Stimulated activated naive B cell treated with anti-CD40 and anti-IgM and Interleukin-4, amounts not matched to agents 10 μg/mL and 1 μg/mL and 100 μg/mL, for 72 hours (primary cell): ENCODE measurements around the gene LPIN1.

Experiments
- ATAC-seq, 2 donors: fragments of 150-1000 bp; cut with Tn5 transposase; replicated peaks; 2 replicates each; pipeline ENCODE4 v1.10.0; 2021; ENCODE audit warnings: moderate library complexity in 1 of 2
- DNase-seq: peaks from one replicate; pipeline ENCODE4 v3.0.0; 2021
- H3K27ac Mint-ChIP-seq: one replicate; pipeline ENCODE4 v1.8.0; 2022; ENCODE audit warnings: mild to moderate bottlenecking, mixed read lengths
- H3K27me3 Mint-ChIP-seq, 2 donors: one replicate each; pipeline ENCODE4 v1.8.0; 2022; ENCODE audit warnings: mixed read lengths in 2 of 2
- H3K36me3 Mint-ChIP-seq, 2 donors: one replicate each; pipeline ENCODE4 v1.8.0; 2022; ENCODE audit warnings: mixed read lengths in 2 of 2, mild to moderate bottlenecking in 1 of 2
- H3K4me1 Mint-ChIP-seq, 2 donors: one replicate each; pipeline ENCODE4 v1.8.0; 2022; ENCODE audit warnings: mixed read lengths in 2 of 2, mild to moderate bottlenecking in 1 of 2
- H3K4me3 Mint-ChIP-seq, 2 donors: one replicate each; pipeline ENCODE4 v1.8.0; 2022; ENCODE audit warnings: mild to moderate bottlenecking in 2 of 2, mixed read lengths in 2 of 2, moderate library complexity in 1 of 2
- H3K9me3 Mint-ChIP-seq, 2 donors: one replicate each; pipeline ENCODE4 v1.8.0; 2022; ENCODE audit warnings: mixed read lengths in 2 of 2, mild to moderate bottlenecking in 1 of 2

The LPIN1 gene

GRCh38 chr2:11710210-11710609 lies 36.2 kb upstream of the LPIN1 start:
- peaks cover 0 to 2% of the 10 kb centered on the region in 2 donors for H3K9me3 Mint-ChIP-seq
- no peak for DNase-seq
- peaks cover 3 to 5% of the 10 kb centered on the region in 2 donors for H3K4me1 Mint-ChIP-seq
- H3K36me3 Mint-ChIP-seq: peaks cover 0 to 2% of the 10 kb centered on the region in 2 donors
- no peak for ATAC-seq
- H3K27ac Mint-ChIP-seq: no peak overlapping the region
- peaks cover 4 to 14% of the 10 kb centered on the region in 2 donors for H3K27me3 Mint-ChIP-seq
- H3K4me3 Mint-ChIP-seq: no peak overlapping the region

GRCh38 chr2:11710632-11711353 lies 35.6 kb upstream of the LPIN1 start:
- H3K27ac Mint-ChIP-seq: no peak overlapping the region
- H3K4me1 Mint-ChIP-seq: peaks cover 0 to 2% of the 10 kb centered on the region in 2 donors
- H3K9me3 Mint-ChIP-seq: peaks cover 0 to 2% of the 10 kb centered on the region in 2 donors
- no peak for DNase-seq
- H3K4me3 Mint-ChIP-seq: no peak overlapping the region
- peaks cover 0 to 2% of the 10 kb centered on the region in 2 donors for H3K36me3 Mint-ChIP-seq
- H3K27me3 Mint-ChIP-seq: peaks cover 4 to 14% of the 10 kb centered on the region in 2 donors
- ATAC-seq: no peak

GRCh38 chr2:11711354-11711716 lies 35.1 kb upstream of the LPIN1 start:
- no peak overlapping the region for H3K4me3 Mint-ChIP-seq
- H3K36me3 Mint-ChIP-seq: peaks cover 0 to 2% of the 10 kb centered on the region in 2 donors
- H3K27me3 Mint-ChIP-seq: peaks cover 4 to 16% of the 10 kb centered on the region in 2 donors
- peaks cover 0 to 2% of the 10 kb centered on the region in 2 donors for H3K9me3 Mint-ChIP-seq
- no peak overlapping the region for H3K27ac Mint-ChIP-seq
- H3K4me1 Mint-ChIP-seq: peaks cover 2 to 3% of the 10 kb centered on the region in 2 donors
- DNase-seq: no peak
- ATAC-seq: no peak

GRCh38 chr2:11711751-11712150 lies 34.7 kb upstream of the LPIN1 start:
- no peak for DNase-seq
- Mint-ChIP-seq H3K27ac (no peak overlapping the region), H3K27me3 (peaks cover 4 to 18% of the 10 kb centered on the region in 2 donors)

GRCh38 chr2:11712866-11713265 lies 33.6 kb upstream of the LPIN1 start:
- peaks cover 0 to 2% of the 10 kb centered on the region in 2 donors for H3K36me3 Mint-ChIP-seq
- H3K4me3 Mint-ChIP-seq: no peak overlapping the region
- H3K27me3 Mint-ChIP-seq: peaks cover 4 to 12% of the 10 kb centered on the region in 2 donors
- H3K27ac Mint-ChIP-seq: no peak overlapping the region
- DNase-seq: no peak
- ATAC-seq: no peak
- H3K9me3 Mint-ChIP-seq: peaks cover 0 to 2% of the 10 kb centered on the region in 2 donors
- peaks cover 13 to 15% of the 10 kb centered on the region in 2 donors for H3K4me1 Mint-ChIP-seq

More at GRCh38 chr2:11711751-11712150, 34.7 kb upstream of the LPIN1 start:
- Mint-ChIP-seq H3K9me3 (peaks cover 0 to 2% of the 10 kb centered on the region in 2 donors), H3K36me3 (peaks cover 0 to 2% of the 10 kb centered on the region in 2 donors), H3K4me1 (peaks cover 6 to 7% of the 10 kb centered on the region in 2 donors), H3K4me3 (no peak overlapping the region)
- no peak for ATAC-seq

- no peak for ATAC-seq
- no peak for DNase-seq
- peaks cover 14 to 18% of the 10 kb centered on the region in 2 donors for H3K4me1 Mint-ChIP-seq
- no peaks in the 10 kb centered on the region for H3K9me3 Mint-ChIP-seq
- no peak overlapping the region for H3K27ac Mint-ChIP-seq
- H3K4me3 Mint-ChIP-seq: no peak overlapping the region
- no peaks in the 10 kb centered on the region for H3K36me3 Mint-ChIP-seq
- peaks cover 4 to 12% of the 10 kb centered on the region in 2 donors for H3K27me3 Mint-ChIP-seq
These were observed 32.6 kb upstream of the LPIN1 start for GRCh38 chr2:11713815-11714214.

GRCh38 chr2:11715987-11716652 lies 30.3 kb upstream of the LPIN1 start:
- H3K4me3 Mint-ChIP-seq: no peak overlapping the region
- H3K27ac Mint-ChIP-seq: no peak overlapping the region
- peaks cover 4 to 23% of the 10 kb centered on the region in 2 donors for H3K27me3 Mint-ChIP-seq
- DNase-seq (no peak), ATAC-seq (no peak)
- H3K9me3 Mint-ChIP-seq: no peaks in the 10 kb centered on the region
- no peaks in the 10 kb centered on the region for H3K36me3 Mint-ChIP-seq
- H3K4me1 Mint-ChIP-seq: peaks cover 16 to 29% of the 10 kb centered on the region in 2 donors

GRCh38 chr2:11716689-11717321 lies 29.6 kb upstream of the LPIN1 start:
- no peaks in the 10 kb centered on the region for H3K9me3 Mint-ChIP-seq
- H3K36me3 Mint-ChIP-seq: no peaks in the 10 kb centered on the region
- peaks cover 16 to 29% of the 10 kb centered on the region in 2 donors for H3K4me1 Mint-ChIP-seq
- no peak overlapping the region for H3K4me3 Mint-ChIP-seq
- DNase-seq (no peak), ATAC-seq (peak; percentile 39 to 53)
- peaks cover 0 to 20% of the 10 kb centered on the region in 2 donors for H3K27me3 Mint-ChIP-seq
- no peak overlapping the region for H3K27ac Mint-ChIP-seq

- H3K4me1 Mint-ChIP-seq: peaks cover 16 to 29% of the 10 kb centered on the region in 2 donors
- no peak overlapping the region for H3K27ac Mint-ChIP-seq
- no peaks in the 10 kb centered on the region for H3K36me3 Mint-ChIP-seq
- no peak for DNase-seq
- H3K9me3 Mint-ChIP-seq: no peaks in the 10 kb centered on the region
- no peak for ATAC-seq
- H3K27me3 Mint-ChIP-seq: peaks cover 0 to 18% of the 10 kb centered on the region in 2 donors
- H3K4me3 Mint-ChIP-seq: no peak overlapping the region
These were observed 28.8 kb upstream of the LPIN1 start for GRCh38 chr2:11717623-11718022.

- no peaks in the 10 kb centered on the region for H3K9me3 Mint-ChIP-seq
- H3K4me1 Mint-ChIP-seq: peaks cover 16 to 29% of the 10 kb centered on the region in 2 donors
- H3K4me3 Mint-ChIP-seq: no peak overlapping the region
- DNase-seq (no peak), ATAC-seq (no peak)
- H3K27me3 Mint-ChIP-seq: peaks cover 0 to 18% of the 10 kb centered on the region in 2 donors
- no peak overlapping the region for H3K27ac Mint-ChIP-seq
- no peaks in the 10 kb centered on the region for H3K36me3 Mint-ChIP-seq
These were observed 27.8 kb upstream of the LPIN1 start for GRCh38 chr2:11718606-11719005.

GRCh38 chr2:11719230-11719977 lies 27.0 kb upstream of the LPIN1 start:
- Mint-ChIP-seq H3K27me3 (peaks cover 6 to 18% of the 10 kb centered on the region in 2 donors), H3K9me3 (no peaks in the 10 kb centered on the region), H3K36me3 (no peaks in the 10 kb centered on the region), H3K27ac (no peak overlapping the region), H3K4me3 (peak overlapping the region; percentile 60 to 70), H3K4me1 (peaks cover 16 to 29% of the 10 kb centered on the region in 2 donors)
- ATAC-seq (peak; percentile 59 to 71), DNase-seq (no peak)

- no peaks in the 10 kb centered on the region for H3K36me3 Mint-ChIP-seq
- H3K4me3 Mint-ChIP-seq: no peak overlapping the region
- H3K9me3 Mint-ChIP-seq: no peaks in the 10 kb centered on the region
- peaks cover 13 to 29% of the 10 kb centered on the region in 2 donors for H3K4me1 Mint-ChIP-seq
- no peak overlapping the region for H3K27ac Mint-ChIP-seq
- ATAC-seq (no peak), DNase-seq (no peak)
- H3K27me3 Mint-ChIP-seq: peaks cover 6 to 18% of the 10 kb centered on the region in 2 donors
These were observed 25.7 kb upstream of the LPIN1 start for GRCh38 chr2:11720752-11721151.

- H3K9me3 Mint-ChIP-seq: no peaks in the 10 kb centered on the region
These were observed 24.0 kb upstream of the LPIN1 start for GRCh38 chr2:11722292-11723060.

More at GRCh38 chr2:11722292-11723060, 24.0 kb upstream of the LPIN1 start:
- ATAC-seq (no peak), DNase-seq (no peak)
- peaks cover 4 to 17% of the 10 kb centered on the region in 2 donors for H3K4me1 Mint-ChIP-seq
- no peak overlapping the region for H3K4me3 Mint-ChIP-seq
- peaks cover 12 to 21% of the 10 kb centered on the region in 2 donors for H3K27me3 Mint-ChIP-seq
- no peak overlapping the region for H3K27ac Mint-ChIP-seq
- H3K36me3 Mint-ChIP-seq: no peaks in the 10 kb centered on the region
